Right lobe of liver (tissue), 6 donors: ENCODE data around the gene PDLIM7. TPM values are rescaled to one million over a fixed set of nuclear protein-coding genes. Genes with fewer than 3 reads are reported as not detected.

Source experiments
- ATAC-seq, 4 donors: fragments of 200-7000 bp; cut with Tn5 transposase; one replicate each; pipeline ENCODE4 v1.9.1; 2020; ENCODE audit warnings: mild to moderate bottlenecking in 4 of 4, moderate library complexity in 4 of 4
- DNase-seq, 3 donors: peaks; one replicate each; pipeline ENCODE4 v3.0.0-alpha.2; 2020
- H3K27ac ChIP-seq, 3 donors: fragments of 200-600 bp; one replicate each; pipeline ENCODE4 v1.8.0; 2022
- H3K27me3 ChIP-seq, 2 donors: fragments of 200-600 bp; one replicate each; pipeline ENCODE4 v1.8.0; 2022
- H3K36me3 ChIP-seq, 4 donors: fragments of 200-600 bp; sonication (generic) in 1 of 4; one replicate each; pipeline versions ENCODE4 v1.5.1 to v1.8.0; 2017 to 2022; ENCODE audit warnings: control low read depth in 1 of 4
- H3K4me1 ChIP-seq, 4 donors: fragments of 200-600 bp; sonication (generic) in 1 of 4; one replicate each; pipeline versions ENCODE4 v1.5.1 to v1.8.0; 2017 to 2022; ENCODE audit warnings: control low read depth in 1 of 4
- H3K4me3 ChIP-seq, 3 donors: fragments of 200-600 bp; one replicate each; pipeline ENCODE4 v1.8.0; 2022
- H3K9me3 ChIP-seq, 4 donors: fragments of 200-600 bp; sonication (generic) in 1 of 4; one replicate each; pipeline versions ENCODE4 v1.5.1 to v1.8.0; 2017 to 2022; ENCODE audit warnings: control low read depth in 1 of 4
- CTCF ChIP-seq, 4 donors: fragments of 200-600 bp in 3 of 4; fragments of 450-650 bp in 1 of 4; IDR thresholded peaks; one replicate each; pipeline versions ENCODE4 v1.5.1 to v1.8.0; 2016 to 2022; ENCODE audit warnings: antibody characterized with exemption in 4 of 4, mild to moderate bottlenecking in 2 of 4
- POLR2A ChIP-seq: fragments of 450-650 bp; IDR thresholded peaks from one replicate; pipeline ENCODE4 v1.6.1; 2017; ENCODE audit warnings: antibody characterized with exemption, mild to moderate bottlenecking
- WGBS: methylation state at CpG from one replicate; pipeline ENCODE4 v1.1.6; 2018; ENCODE audit warnings: low coverage, low lambda C conversion rate; ENCODE audit not compliant: insufficient coverage; ENCODE audit errors: missing lambda C conversion rate; 5-methylcytosine and 5-hydroxymethylcytosine counted together
- intact Hi-C, 2 donors: fragments of 100-400 bp; cut with DNase I; formaldehyde crosslinking; loops; one replicate each; pipeline versions ENCODE4 v1.11.2 to v1.14.1; 2022
- total RNA-seq, 6 experiments: library from RNA; depleted of rRNA in 2 of 6; stranded (reverse); fragments of >200 nt in 2 of 6; fragmentation: NEBNext Ultra II Directional in 3 of 6; extraction: Animal tissue kit (Norgen Biotek cat#: 25700) in 3 of 6; gene quantifications; one replicate each; pipeline versions ENCODE4 v1.1.0 to v1.2.4, GENCODE V29; 2016 to 2023
- donor health status: DM: no; HTN: yes; CAD: no.
- donor health status: DM: no; HTN: no; CAD: no.
- donor health status: DM: no; HTN: no; CAD: no.
- donor health status: DM: no; HTN: yes; CAD: no.
- donor health status: DM: no; HTN: yes; CAD: no.

PDLIM7 gene
- total RNA-seq, 6 experiments from 2014 or later: 3.7 to 24.0 (median 13.6) TPM

- H3K27ac ChIP-seq: no peak overlapping the region
- H3K36me3 ChIP-seq: peaks cover 0 to 4% (median 0%) of the 10 kb centered on the region in 4 donors
- DNase-seq: peak in 1 of 3 donors; percentile 45
These were observed 56.2 kb downstream of the PDLIM7 start for GRCh38 chr5:177440990-177441780.

GRCh38 chr5:177440211-177440989, 57.0 kb downstream of the PDLIM7 start:
- Histone ChIP-seq H3K4me3 (no peak overlapping the region), H3K9me3 (no peaks in the 10 kb centered on the region), H3K27ac (no peak overlapping the region), H3K36me3 (peaks cover 0 to 12% (median 0%) of the 10 kb centered on the region in 4 donors), H3K27me3 (no peaks in the 10 kb centered on the region), H3K4me1 (no peaks in the 10 kb centered on the region)
- ATAC-seq: no peak
- 93% methylated on average over 5 of the region's 24 CpGs for WGBS
- peak in 1 of 3 donors; percentile 45 for DNase-seq
- TF ChIP-seq CTCF (IDR thresholded peaks at IDR 0.05) (no peak), POLR2A (no peak)
- intact Hi-C loops: no loop called here

More at GRCh38 chr5:177440990-177441780, 56.2 kb downstream of the PDLIM7 start:
- no peak for ATAC-seq
- intact Hi-C loops: no loop called here
- H3K27me3 ChIP-seq: no peaks in the 10 kb centered on the region
- no peak overlapping the region for H3K4me3 ChIP-seq
- TF ChIP-seq CTCF (IDR thresholded peaks at IDR 0.05) (no peak), POLR2A (no peak)
- peaks cover 0 to 2% (median 0%) of the 10 kb centered on the region in 4 donors for H3K4me1 ChIP-seq
- H3K9me3 ChIP-seq: no peaks in the 10 kb centered on the region
- 100% methylated on average over 2 of the region's 26 CpGs for WGBS

GRCh38 chr5:177439518-177440053, 57.8 kb downstream of the PDLIM7 start:
- Histone ChIP-seq H3K27me3 (no peaks in the 10 kb centered on the region), H3K4me1 (no peaks in the 10 kb centered on the region), H3K36me3 (peaks cover 0 to 20% (median 0%) of the 10 kb centered on the region in 4 donors), H3K27ac (no peak overlapping the region), H3K9me3 (no peaks in the 10 kb centered on the region), H3K4me3 (no peak overlapping the region)
- 94% methylated on average over 4 of the region's 4 CpGs for WGBS
- DNase-seq (no peak), ATAC-seq (no peak)
- TF ChIP-seq POLR2A: no peak
- TF ChIP-seq CTCF (IDR thresholded peaks at IDR 0.05): no peak
- intact Hi-C loops: loop anchor here in 1 of 2 donors (5.0 kb wide), 1 partner anchor 37 kb away; the partner anchor contains the start of gene PFN3

- no peak for TF ChIP-seq CTCF (IDR thresholded peaks at IDR 0.05)
- TF ChIP-seq POLR2A: no peak
- ATAC-seq (no peak), DNase-seq (peak in 1 of 3 donors; percentile 39)
- Histone ChIP-seq H3K4me3 (no peak overlapping the region), H3K9me3 (no peaks in the 10 kb centered on the region), H3K4me1 (no peaks in the 10 kb centered on the region), H3K27ac (no peak overlapping the region), H3K27me3 (no peaks in the 10 kb centered on the region), H3K36me3 (peaks cover 0 to 30% (median 0%) of the 10 kb centered on the region in 4 donors)
- 83% methylated on average over 1 of the region's 10 CpGs for WGBS
- intact Hi-C loops: loop anchor here in 1 of 2 donors (5.0 kb wide), 1 partner anchor 36 kb away; the partner anchor contains the start of gene PFN3
These were observed 58.9 kb downstream of the PDLIM7 start for GRCh38 chr5:177438468-177438867.
